H9 (cell line): ENCODE results near the gene NCKAP5. TPM values are rescaled to one million over a fixed set of nuclear protein-coding genes. Genes with fewer than 3 reads are reported as not detected.

Experiments used
- DNase-seq: peaks from one replicate; pipeline ENCODE4 v3.0.0-alpha.2; 2017
- H2AFZ ChIP-seq: one replicate; pipeline ENCODE4 v1.6.1; 2013; ENCODE audit warnings: mild to moderate bottlenecking, low read length, control low read depth, moderate library complexity
- H2AK5ac ChIP-seq: 2 replicates; pipeline ENCODE4 v1.6.1; 2013; ENCODE audit warnings: low read length, control low read depth, mixed read lengths; ENCODE audit not compliant: insufficient read length
- H2BK120ac ChIP-seq: one replicate; pipeline ENCODE4 v1.6.1; 2013; ENCODE audit warnings: low read depth, mild to moderate bottlenecking, low read length, control low read depth, inconsistent platforms; ENCODE audit not compliant: poor library complexity, severe bottlenecking
- H2BK12ac ChIP-seq: 2 replicates; pipeline ENCODE4 v1.6.1; 2013; ENCODE audit warnings: low read length, control low read depth, mixed read lengths, low read depth; ENCODE audit not compliant: insufficient read length
- H2BK15ac ChIP-seq: 2 replicates; pipeline ENCODE4 v1.6.1; 2013; ENCODE audit warnings: low read depth, low read length, control low read depth
- H2BK20ac ChIP-seq: one replicate; pipeline ENCODE4 v1.6.1; 2013; ENCODE audit warnings: low read depth, mild to moderate bottlenecking, low read length, control low read depth, inconsistent platforms; ENCODE audit not compliant: poor library complexity, severe bottlenecking
- H2BK5ac ChIP-seq: 2 replicates; pipeline ENCODE4 v1.6.1; 2013; ENCODE audit warnings: low read length, control low read depth, mixed read lengths; ENCODE audit not compliant: insufficient read length
- H3K14ac ChIP-seq: 2 replicates; pipeline ENCODE4 v1.6.1; 2013; ENCODE audit warnings: low read length, control low read depth; ENCODE audit not compliant: insufficient read depth
- H3K18ac ChIP-seq: 2 replicates; pipeline ENCODE4 v1.6.1; 2013; ENCODE audit warnings: low read depth, mild to moderate bottlenecking, mixed read lengths, low read length, control low read depth; ENCODE audit not compliant: insufficient read length
- H3K23ac ChIP-seq: 2 replicates; pipeline ENCODE4 v1.6.1; 2013; ENCODE audit warnings: low read length, control low read depth, mixed read lengths, low read depth; ENCODE audit not compliant: insufficient read length
- H3K23me2 ChIP-seq: 2 replicates; pipeline ENCODE4 v1.6.1; 2013; ENCODE audit warnings: low read depth, mild to moderate bottlenecking, mixed read lengths, low read length, control low read depth; ENCODE audit not compliant: insufficient read length, poor library complexity, severe bottlenecking
- H3K27ac ChIP-seq: 2 replicates; pipeline ENCODE4 v1.5.1; 2013; ENCODE audit warnings: low read length, control low read depth, mixed read lengths, low read depth; ENCODE audit not compliant: insufficient read length
- H3K27me3 ChIP-seq: 2 replicates; pipeline ENCODE4 v1.6.1; 2013; ENCODE audit warnings: low read length, control low read depth, inconsistent platforms; ENCODE audit not compliant: insufficient read depth
- H3K4ac ChIP-seq: 2 replicates; pipeline ENCODE4 v1.6.1; 2013; ENCODE audit warnings: low read depth, mild to moderate bottlenecking, control low read depth, inconsistent platforms, low read length, moderate library complexity
- H3K4me1 ChIP-seq: 2 replicates; pipeline ENCODE4 v1.6.1; 2013; ENCODE audit warnings: low read length, control low read depth, inconsistent platforms; ENCODE audit not compliant: insufficient read depth
- H3K4me2 ChIP-seq: 2 replicates; pipeline ENCODE4 v1.6.1; 2013; ENCODE audit warnings: low read length, control low read depth, mixed read lengths; ENCODE audit not compliant: insufficient read length, insufficient read depth
- H3K56ac ChIP-seq: 2 replicates; pipeline ENCODE4 v1.6.1; 2013; ENCODE audit warnings: low read depth, mild to moderate bottlenecking, mixed read lengths, low read length, control low read depth; ENCODE audit not compliant: insufficient read length
- H3K79me1 ChIP-seq: 2 replicates; pipeline ENCODE4 v1.6.1; 2013; ENCODE audit warnings: low read depth, mild to moderate bottlenecking, moderate library complexity, low read length, control low read depth, inconsistent platforms; ENCODE audit not compliant: insufficient read depth, poor library complexity, severe bottlenecking
- H3K79me2 ChIP-seq: 2 replicates; pipeline ENCODE4 v1.6.1; 2013; ENCODE audit warnings: low read length, control low read depth, inconsistent platforms; ENCODE audit not compliant: insufficient read depth
- H3K9ac ChIP-seq: 2 replicates; pipeline ENCODE4 v1.6.1; 2013; ENCODE audit warnings: low read length, control low read depth, mixed read lengths; ENCODE audit not compliant: insufficient read length; ENCODE audit errors: extremely low read depth
- H3K9me3 ChIP-seq: one replicate; pipeline ENCODE4 v1.6.1; 2013; ENCODE audit warnings: low read depth, low read length, inconsistent platforms; ENCODE audit not compliant: control insufficient read depth
- H3T11ph ChIP-seq: one replicate; pipeline ENCODE4 v1.6.1; 2013; ENCODE audit warnings: mild to moderate bottlenecking, low read length, control low read depth, inconsistent platforms
- H4K20me1 ChIP-seq: one replicate; pipeline ENCODE4 v1.6.1; 2013; ENCODE audit not compliant: control insufficient read depth, insufficient read length, insufficient read depth
- H4K5ac ChIP-seq: 2 replicates; pipeline ENCODE4 v1.6.1; 2013; ENCODE audit warnings: low read depth, mild to moderate bottlenecking, mixed read lengths, low read length, control low read depth; ENCODE audit not compliant: insufficient read length
- H4K8ac ChIP-seq: replicated peaks from 2 replicates; pipeline ENCODE4 v1.6.1; 2013; ENCODE audit warnings: low read length, control low read depth, mixed read lengths, low read depth; ENCODE audit not compliant: insufficient read length
- H4K91ac ChIP-seq: 2 replicates; pipeline ENCODE4 v1.6.1; 2013; ENCODE audit warnings: low read depth, mild to moderate bottlenecking, moderate library complexity, mixed read lengths, low read length, control low read depth; ENCODE audit not compliant: insufficient read length
- H3K27ac Mint-ChIP-seq, 3 experiments: 2 replicates in 2 of 3; 3 replicates in 1 of 3; pipeline ENCODE4 v1.8.0; 2020 to 2021; ENCODE audit warnings: mixed read lengths in 3 of 3, mild to moderate bottlenecking in 1 of 3, moderate library complexity in 1 of 3
- H3K27me3 Mint-ChIP-seq: 2 replicates; pipeline ENCODE4 v1.8.0; 2021; ENCODE audit warnings: low read depth, mild to moderate bottlenecking, moderate library complexity, mixed read lengths
- H3K36me3 Mint-ChIP-seq, 3 experiments: 2 replicates in 2 of 3; 3 replicates in 1 of 3; pipeline ENCODE4 v1.8.0; 2020 to 2021; ENCODE audit warnings: low read depth in 3 of 3, mixed read lengths in 3 of 3; ENCODE audit not compliant: insufficient read depth in 1 of 3
- H3K4me1 Mint-ChIP-seq, 2 experiments: 2 replicates each; pipeline ENCODE4 v1.8.0; 2020; ENCODE audit warnings: mixed read lengths in 2 of 2
- H3K4me3 Mint-ChIP-seq, 2 experiments: 2 replicates in 1 of 2; 3 replicates in 1 of 2; pipeline ENCODE4 v1.8.0; 2020 to 2021; ENCODE audit warnings: mild to moderate bottlenecking in 2 of 2, mixed read lengths in 2 of 2, moderate library complexity in 1 of 2
- H3K9me3 Mint-ChIP-seq, 2 experiments: 2 replicates in 1 of 2; 3 replicates in 1 of 2; pipeline ENCODE4 v1.8.0; 2020; ENCODE audit warnings: mild to moderate bottlenecking in 2 of 2, mixed read lengths in 2 of 2, moderate library complexity in 1 of 2
- CTCF ChIP-seq: fragments of 200-600 bp; sonication (generic); conservative IDR thresholded peaks from 3 replicates; pipeline ENCODE4 v1.8.0; 2021; ENCODE audit warnings: antibody characterized with exemption, mild to moderate bottlenecking
- WGBS: extraction: QIAGEN DNeasy Blood & Tissue Kit; methylation state at CpG from one replicate; pipeline ENCODE4 v1.1.7; 2013; ENCODE audit warnings: missing lambda C conversion rate, low lambda C conversion rate, mixed read lengths; ENCODE audit not compliant: insufficient read length; ENCODE audit errors: extremely low coverage; 5-methylcytosine and 5-hydroxymethylcytosine counted together
- total RNA-seq: library from RNA; stranded (reverse); gene quantifications from 2 replicates; pipeline ENCODE4 v1.2.1, GENCODE V29; 2021

Gene NCKAP5
- total RNA-seq, 1 experiment from 2014 or later: 0.26 TPM

- WGBS: no CpG with 5 or more reads among the region's 3 CpGs
- no peak overlapping the region for H2AK5ac ChIP-seq
- no peaks in the 10 kb centered on the region for H3K79me1 ChIP-seq
- H2BK5ac ChIP-seq: no peak overlapping the region
- H2BK12ac ChIP-seq: no peak overlapping the region
- H3K18ac ChIP-seq: no peak overlapping the region
- H3K23ac ChIP-seq: no peak overlapping the region
- Mint-ChIP-seq H3K27ac (no peak overlapping the region), H3K4me1 (no peaks in the 10 kb centered on the region), H3K36me3 (peaks cover 0 to 9% (median 0%) of the 10 kb centered on the region in 3 experiments; a peak in 3 of 7 replicates), H3K27me3 (no peaks in the 10 kb centered on the region), H3K9me3 (peaks cover 0 to 2% of the 10 kb centered on the region in 2 experiments; a peak in 2 of 5 replicates), H3K4me3 (no peak overlapping the region)
- no peak overlapping the region for H2BK15ac ChIP-seq
- no peak overlapping the region for H2AFZ ChIP-seq
- no peak overlapping the region for H3K14ac ChIP-seq
- H4K91ac ChIP-seq: no peak overlapping the region
- H4K8ac ChIP-seq: no peak overlapping the region
- H4K5ac ChIP-seq: no peak overlapping the region
- H3K4me2 ChIP-seq: no peak overlapping the region
- no peak overlapping the region for H2BK120ac ChIP-seq
- H2BK20ac ChIP-seq: no peak overlapping the region
- no peaks in the 10 kb centered on the region for H3K9me3 ChIP-seq
- H3K4me1 ChIP-seq: no peaks in the 10 kb centered on the region
- H3T11ph ChIP-seq: no peak overlapping the region
- no peak overlapping the region for H3K9ac ChIP-seq
- DNase-seq: no peak
- no peak overlapping the region for H3K4ac ChIP-seq
- no peak overlapping the region for H3K27ac ChIP-seq
- H3K27me3 ChIP-seq: no peaks in the 10 kb centered on the region
- H3K56ac ChIP-seq: no peak overlapping the region
- no peaks in the 10 kb centered on the region for H3K23me2 ChIP-seq
- no peaks in the 10 kb centered on the region for H3K79me2 ChIP-seq
- TF ChIP-seq CTCF: no peak
- no peaks in the 10 kb centered on the region for H4K20me1 ChIP-seq
Measured at GRCh38 chr2:132923787-132924186, 644.5 kb downstream of the NCKAP5 start.
